Measurements from ENCODE around the gene ADIPOQ. TPM values are rescaled to one million over a fixed set of nuclear protein-coding genes. Genes with fewer than 3 reads are reported as not detected.
A peak's percentile ranks its signal among the peaks of the same experiment; 100 is the strongest.
"Not testable (repeated sequence)": the region's sequence is repeated elsewhere in the genome, so short reads cannot be mapped to it uniquely, and the experiment has no call there.

The ADIPOQ gene
- total RNA-seq = not detected

- Mint-ChIP-seq H3K27ac (no peak within 1 kb of the TSS), H3K27me3 (peaks cover 16% of the 10 kb centered on the region), H3K9me3 (no peaks in the 10 kb centered on the region), H3K36me3 (ENCODE audit: low read depth) (no peaks in the 10 kb centered on the region), H3K4me3 (no peak within 1 kb of the TSS), H3K4me1 (no peaks in the 10 kb centered on the region)
- ATAC-seq (replicated peaks) = no peak
These were observed at the start of gene ADIPOQ for GRCh38 chr3:186842426-186843038. ADIPOQ (plus strand) TSS chr3:186842710; CDS start chr3:186853059, 10,349 bp downstream.

- H3K4me3 Mint-ChIP-seq = no peak overlapping the region
- peaks cover 19% of the 10 kb centered on the region for H3K4me1 Mint-ChIP-seq
- H3K27ac Mint-ChIP-seq = no peak overlapping the region
- no peaks in the 10 kb centered on the region for H3K9me3 Mint-ChIP-seq
- no peak for ATAC-seq (replicated peaks)
- peaks cover 99% of the 10 kb centered on the region for H3K36me3 Mint-ChIP-seq (ENCODE audit: low read depth)
- no peaks in the 10 kb centered on the region for H3K27me3 Mint-ChIP-seq
These were observed 44.2 kb upstream of the ADIPOQ start for GRCh38 chr3:186798239-186798874.

GRCh38 chr3:186800285-186800684, 42.2 kb upstream of the ADIPOQ start:
- Mint-ChIP-seq H3K36me3 (ENCODE audit: low read depth) (peaks cover 99% of the 10 kb centered on the region), H3K27ac (peak overlapping the region; percentile 32), H3K4me3 (peak overlapping the region; percentile 40), H3K27me3 (no peaks in the 10 kb centered on the region), H3K9me3 (no peaks in the 10 kb centered on the region), H3K4me1 (peaks cover 19% of the 10 kb centered on the region)
- no peak for ATAC-seq (replicated peaks)

GRCh38 chr3:186802701-186803100, 39.8 kb upstream of the ADIPOQ start:
- Mint-ChIP-seq H3K4me3 (no peak overlapping the region), H3K27me3 (no peaks in the 10 kb centered on the region), H3K4me1 (peaks cover 26% of the 10 kb centered on the region), H3K36me3 (ENCODE audit: low read depth) (peaks cover 81% of the 10 kb centered on the region), H3K9me3 (no peaks in the 10 kb centered on the region), H3K27ac (no peak overlapping the region)
- no peak for ATAC-seq (replicated peaks)

GRCh38 chr3:186803447-186803846, 39.1 kb upstream of the ADIPOQ start:
- not testable (repeated sequence) for H3K4me3 Mint-ChIP-seq; H3K27me3 Mint-ChIP-seq; H3K9me3 Mint-ChIP-seq; H3K27ac Mint-ChIP-seq; ATAC-seq (replicated peaks)
- Mint-ChIP-seq H3K36me3 (ENCODE audit: low read depth) (peaks cover 73% of the 10 kb centered on the region), H3K4me1 (peaks cover 23% of the 10 kb centered on the region)

- Mint-ChIP-seq H3K36me3 (ENCODE audit: low read depth) (peaks cover 44% of the 10 kb centered on the region), H3K27ac (peak within 1 kb of the TSS; percentile 88), H3K4me3 (peak within 1 kb of the TSS; percentile 88), H3K27me3 (no peaks in the 10 kb centered on the region), H3K4me1 (peaks cover 6% of the 10 kb centered on the region), H3K9me3 (no peaks in the 10 kb centered on the region)
- peak; percentile 95 for ATAC-seq (replicated peaks)
These were observed 36.1 kb upstream of the ADIPOQ start, which contains the start of gene RFC4 for GRCh38 chr3:186806089-186807055. RFC4 (minus strand) TSS chr3:186806482; CDS start chr3:186804713, 1,769 bp downstream.

GRCh38 chr3:186807231-186807630, 35.3 kb upstream of the ADIPOQ start:
- H3K4me3 Mint-ChIP-seq = peak overlapping the region; percentile 88
- no peak for ATAC-seq (replicated peaks)
- H3K27me3 Mint-ChIP-seq = no peaks in the 10 kb centered on the region
- peaks cover 6% of the 10 kb centered on the region for H3K4me1 Mint-ChIP-seq
- H3K27ac Mint-ChIP-seq = peak overlapping the region; percentile 88
- peaks cover 36% of the 10 kb centered on the region for H3K36me3 Mint-ChIP-seq (ENCODE audit: low read depth)
- no peaks in the 10 kb centered on the region for H3K9me3 Mint-ChIP-seq

GRCh38 chr3:186810336-186810996, 32.0 kb upstream of the ADIPOQ start:
- Mint-ChIP-seq H3K36me3 (ENCODE audit: low read depth) (peaks cover 3% of the 10 kb centered on the region), H3K27ac (no peak overlapping the region), H3K27me3 (no peaks in the 10 kb centered on the region), H3K9me3 (no peaks in the 10 kb centered on the region), H3K4me1 (peaks cover 6% of the 10 kb centered on the region), H3K4me3 (no peak overlapping the region)
- ATAC-seq (replicated peaks) = no peak

GRCh38 chr3:186811313-186811712, 31.2 kb upstream of the ADIPOQ start:
- H3K36me3 Mint-ChIP-seq (ENCODE audit: low read depth); H3K27me3 Mint-ChIP-seq; H3K4me3 Mint-ChIP-seq; H3K27ac Mint-ChIP-seq; H3K9me3 Mint-ChIP-seq; H3K4me1 Mint-ChIP-seq; ATAC-seq (replicated peaks): not testable (repeated sequence)

- Mint-ChIP-seq H3K4me3 (no peak overlapping the region), H3K9me3 (no peaks in the 10 kb centered on the region), H3K36me3 (ENCODE audit: low read depth) (no peaks in the 10 kb centered on the region), H3K4me1 (peaks cover 4% of the 10 kb centered on the region), H3K27ac (no peak overlapping the region), H3K27me3 (no peaks in the 10 kb centered on the region)
- no peak for ATAC-seq (replicated peaks)
These were observed 28.4 kb upstream of the ADIPOQ start for GRCh38 chr3:186814100-186814499.

GRCh38 chr3:186815435-186815834, 27.1 kb upstream of the ADIPOQ start:
- ATAC-seq (replicated peaks) = no peak
- H3K4me3 Mint-ChIP-seq = no peak overlapping the region
- no peaks in the 10 kb centered on the region for H3K9me3 Mint-ChIP-seq
- H3K36me3 Mint-ChIP-seq (ENCODE audit: low read depth) = no peaks in the 10 kb centered on the region
- H3K4me1 Mint-ChIP-seq = peaks cover 4% of the 10 kb centered on the region
- no peak overlapping the region for H3K27ac Mint-ChIP-seq
- no peaks in the 10 kb centered on the region for H3K27me3 Mint-ChIP-seq

GRCh38 chr3:186818516-186818915, 24.0 kb upstream of the ADIPOQ start:
- peaks cover 4% of the 10 kb centered on the region for H3K4me1 Mint-ChIP-seq
- no peaks in the 10 kb centered on the region for H3K27me3 Mint-ChIP-seq
- H3K9me3 Mint-ChIP-seq = no peaks in the 10 kb centered on the region
- H3K4me3 Mint-ChIP-seq = no peak overlapping the region
- no peak overlapping the region for H3K27ac Mint-ChIP-seq
- ATAC-seq (replicated peaks) = no peak
- H3K36me3 Mint-ChIP-seq (ENCODE audit: low read depth) = no peaks in the 10 kb centered on the region

GRCh38 chr3:186818956-186819355, 23.6 kb upstream of the ADIPOQ start:
- H3K4me1 Mint-ChIP-seq = peaks cover 4% of the 10 kb centered on the region
- no peaks in the 10 kb centered on the region for H3K9me3 Mint-ChIP-seq
- H3K4me3 Mint-ChIP-seq = no peak overlapping the region
- H3K27ac Mint-ChIP-seq = no peak overlapping the region
- no peaks in the 10 kb centered on the region for H3K36me3 Mint-ChIP-seq (ENCODE audit: low read depth)
- H3K27me3 Mint-ChIP-seq = no peaks in the 10 kb centered on the region
- no peak for ATAC-seq (replicated peaks)
